IPS-18c (cell line): ENCODE results near the gene HEMK1.

ENCODE experiments used
- H3K4me3 ChIP-seq: 2 replicates; pipeline ENCODE4 v1.7.0; 2013; ENCODE audit warnings: low read depth, mild to moderate bottlenecking, low read length, moderate library complexity; ENCODE audit not compliant: insufficient read depth
- H3K9me3 ChIP-seq: one replicate; pipeline ENCODE4 v1.6.1; 2013; ENCODE audit warnings: mild to moderate bottlenecking, low read length, moderate library complexity; ENCODE audit not compliant: control insufficient read depth, insufficient read depth

HEMK1 gene

DNA sequence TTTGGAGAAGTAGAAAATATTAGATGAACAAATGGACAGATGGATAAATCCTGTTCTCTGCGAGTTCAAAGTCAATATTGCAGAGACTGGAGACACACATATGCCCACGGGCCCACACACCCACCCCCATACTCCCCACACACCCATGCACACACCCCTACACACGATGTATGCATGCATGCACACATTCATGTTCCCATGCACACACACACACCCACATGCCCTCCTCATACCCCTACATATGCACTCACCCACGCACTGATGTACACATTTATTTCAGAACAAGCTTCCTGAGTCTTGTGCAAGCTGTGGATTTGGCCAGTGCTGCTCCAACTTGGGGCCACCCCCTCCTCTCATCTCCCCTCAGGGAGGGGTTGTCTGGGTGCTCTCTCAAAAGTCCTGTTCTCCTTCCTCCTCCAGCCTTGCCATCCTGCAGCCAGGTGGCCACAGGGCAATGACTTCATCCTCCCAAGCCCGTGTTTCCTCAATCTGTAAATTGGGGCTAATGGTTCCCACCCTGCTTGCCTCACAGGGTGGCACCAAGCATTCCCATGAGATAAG lies 64.0 kb downstream of the HEMK1 start:
- Histone ChIP-seq H3K4me3 (no peak overlapping the region), H3K9me3 (no peaks in the 10 kb centered on the region)

DNA sequence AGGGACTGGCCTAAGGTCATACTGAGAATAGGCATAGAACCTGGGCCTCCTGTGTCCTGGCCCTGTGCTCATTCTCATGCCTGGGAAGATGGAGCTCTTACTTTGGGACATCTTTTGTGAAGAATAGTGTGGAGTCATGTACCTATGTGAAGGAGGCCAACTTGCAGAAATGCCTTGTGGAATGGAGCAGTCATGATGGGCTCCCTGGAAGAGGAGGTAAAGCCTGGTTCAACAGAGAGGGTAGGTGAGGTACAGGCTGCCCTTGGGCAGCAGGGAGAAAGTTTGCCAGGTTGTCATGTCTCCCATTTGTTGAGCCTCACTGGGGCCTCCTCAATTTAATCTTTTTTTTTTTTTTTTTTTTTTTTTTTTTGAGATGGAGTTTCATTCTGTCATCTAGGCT lies 65.7 kb downstream of the HEMK1 start:
- Histone ChIP-seq H3K9me3 (no peaks in the 10 kb centered on the region), H3K4me3 (no peak overlapping the region)

DNA sequence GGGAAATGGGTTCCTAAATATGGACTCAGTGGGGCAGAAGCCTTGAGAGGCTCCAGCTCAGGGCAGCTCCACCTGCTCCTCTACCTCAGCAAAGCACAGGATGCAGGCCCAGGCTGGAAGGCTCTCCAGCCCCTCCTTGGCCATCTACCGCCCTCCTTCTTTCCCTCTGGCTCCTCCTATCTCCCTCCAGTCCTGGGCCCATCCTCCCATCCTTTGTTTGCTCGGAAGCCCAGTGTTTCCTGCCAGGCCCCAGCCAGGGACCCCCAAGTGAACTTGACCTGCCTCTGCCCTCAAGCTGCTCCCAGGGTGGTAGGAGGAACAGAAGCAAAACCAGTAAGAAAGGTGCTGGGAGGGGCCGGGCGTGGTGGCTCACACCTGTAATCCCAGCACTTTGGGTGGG lies 67.7 kb downstream of the HEMK1 start:
- H3K9me3 ChIP-seq, result no peaks in the 10 kb centered on the region
- no peak overlapping the region for H3K4me3 ChIP-seq

DNA sequence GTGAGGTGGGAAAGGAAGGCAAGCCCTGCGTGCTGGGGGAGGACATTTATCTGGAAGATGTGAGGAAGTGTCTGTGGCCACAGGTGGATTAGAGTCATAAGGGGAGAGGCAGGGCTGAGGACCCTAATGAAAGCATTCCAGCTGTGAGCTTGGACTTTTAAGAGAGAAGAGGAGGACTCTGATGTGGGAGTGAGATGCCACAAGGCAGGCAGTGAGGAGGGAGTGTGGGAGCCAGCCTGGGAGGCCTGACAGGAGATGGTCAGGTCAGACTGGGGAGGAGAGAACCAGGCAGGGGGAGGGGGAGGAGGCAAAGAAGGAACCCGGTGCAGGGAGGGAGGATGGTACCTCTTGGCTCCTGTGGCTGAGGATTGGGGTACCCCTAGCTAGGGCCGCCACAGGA lies 68.6 kb downstream of the HEMK1 start:
- H3K4me3 ChIP-seq, result no peak overlapping the region

DNA sequence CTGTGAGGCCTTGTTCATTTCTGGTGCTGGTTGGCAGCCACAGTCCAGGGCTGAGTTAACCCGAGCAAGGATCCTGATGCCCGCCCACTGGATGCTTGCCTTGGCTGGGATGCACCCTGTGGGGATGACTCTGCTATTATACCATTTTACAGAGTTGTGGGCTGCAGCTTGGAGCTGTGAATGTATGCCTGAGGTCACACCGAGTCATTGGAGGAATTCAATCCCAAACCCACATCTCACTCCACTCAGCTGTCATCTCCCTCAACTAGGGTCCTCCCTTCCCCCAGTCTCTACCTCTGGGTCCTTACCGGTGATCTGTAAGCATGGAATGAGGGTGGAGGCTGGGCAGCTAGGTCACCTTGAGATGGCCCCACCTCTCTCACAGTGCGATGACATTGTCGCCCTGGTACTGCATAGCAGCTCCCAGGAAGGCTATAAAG lies 69.8 kb downstream of the HEMK1 start:
- H3K9me3 ChIP-seq, result no peaks in the 10 kb centered on the region
- no peak overlapping the region for H3K4me3 ChIP-seq

More for the DNA sequence above, 68.6 kb downstream of the HEMK1 start:
- no peaks in the 10 kb centered on the region for H3K9me3 ChIP-seq

DNA sequence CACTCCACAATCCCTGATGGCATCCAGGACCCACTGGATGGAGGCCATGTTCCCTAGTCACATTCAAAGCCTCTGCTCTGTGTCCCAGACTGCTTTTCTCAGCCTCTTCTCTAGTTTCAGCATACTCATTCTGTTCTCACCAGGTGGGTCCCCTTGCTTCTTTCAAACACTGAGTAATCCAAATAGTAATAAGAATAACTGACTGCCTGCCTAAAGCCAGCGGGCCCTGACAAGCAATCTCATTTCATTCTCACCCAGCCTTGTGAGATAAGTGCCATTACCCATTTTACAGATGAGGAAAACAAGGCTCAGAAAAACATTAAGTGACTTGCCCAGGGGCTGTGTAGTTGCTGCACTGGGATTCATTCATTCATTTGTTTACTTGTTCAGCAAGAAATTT lies 73.1 kb downstream of the HEMK1 start:
- Histone ChIP-seq H3K9me3 (no peaks in the 10 kb centered on the region), H3K4me3 (no peak overlapping the region)

DNA sequence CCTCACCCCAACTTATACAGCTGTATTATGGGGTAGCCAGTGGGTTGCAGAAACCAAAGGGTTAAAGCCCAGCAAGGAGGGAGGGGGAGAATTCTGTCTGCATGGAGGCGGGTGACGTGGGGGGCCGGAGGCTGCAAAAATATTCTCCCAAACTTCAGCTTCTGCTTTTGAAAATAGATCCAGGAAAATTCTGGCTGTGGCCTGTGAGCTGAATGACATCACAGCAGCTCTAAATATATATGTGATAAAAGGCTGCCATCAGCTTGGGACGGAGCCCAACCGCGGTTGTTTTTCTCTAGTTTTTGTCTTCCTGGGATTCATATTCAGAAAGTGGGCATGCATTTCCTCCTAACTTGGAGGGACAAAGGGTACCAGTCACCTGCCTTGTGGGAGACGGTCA lies 75.2 kb downstream of the HEMK1 start:
- H3K4me3 ChIP-seq, result no peak overlapping the region
- H3K9me3 ChIP-seq, result no peaks in the 10 kb centered on the region

DNA sequence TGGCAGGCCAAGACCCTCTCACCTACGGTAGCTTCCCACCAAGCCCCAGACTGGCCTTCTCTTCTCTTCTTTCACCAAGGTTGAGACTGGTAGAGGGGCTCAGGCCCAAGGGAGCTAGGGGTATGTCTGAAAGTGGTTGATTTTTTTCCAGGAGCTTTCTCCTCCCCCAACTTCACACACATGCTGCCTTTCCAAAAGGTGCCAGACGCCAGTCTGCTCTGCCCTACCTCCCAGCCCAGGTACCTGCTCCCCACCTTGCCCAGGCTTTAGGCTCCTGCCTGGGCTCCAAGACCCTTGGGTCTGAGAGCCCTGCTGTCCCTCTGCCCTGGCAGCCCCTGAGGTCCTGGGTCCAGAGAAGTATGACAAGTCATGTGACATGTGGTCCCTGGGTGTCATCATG lies 76.1 kb downstream of the HEMK1 start:
- H3K4me3 ChIP-seq, result no peak overlapping the region
- no peaks in the 10 kb centered on the region for H3K9me3 ChIP-seq
